Measurements from ENCODE around the gene RTN4RL1. TPM values are rescaled to one million over a fixed set of nuclear protein-coding genes. Genes with fewer than 3 reads are reported as not detected.

The RTN4RL1 gene
- polyA plus RNA-seq, 2 donors, result 0.89 to 2.0 TPM

DNA sequence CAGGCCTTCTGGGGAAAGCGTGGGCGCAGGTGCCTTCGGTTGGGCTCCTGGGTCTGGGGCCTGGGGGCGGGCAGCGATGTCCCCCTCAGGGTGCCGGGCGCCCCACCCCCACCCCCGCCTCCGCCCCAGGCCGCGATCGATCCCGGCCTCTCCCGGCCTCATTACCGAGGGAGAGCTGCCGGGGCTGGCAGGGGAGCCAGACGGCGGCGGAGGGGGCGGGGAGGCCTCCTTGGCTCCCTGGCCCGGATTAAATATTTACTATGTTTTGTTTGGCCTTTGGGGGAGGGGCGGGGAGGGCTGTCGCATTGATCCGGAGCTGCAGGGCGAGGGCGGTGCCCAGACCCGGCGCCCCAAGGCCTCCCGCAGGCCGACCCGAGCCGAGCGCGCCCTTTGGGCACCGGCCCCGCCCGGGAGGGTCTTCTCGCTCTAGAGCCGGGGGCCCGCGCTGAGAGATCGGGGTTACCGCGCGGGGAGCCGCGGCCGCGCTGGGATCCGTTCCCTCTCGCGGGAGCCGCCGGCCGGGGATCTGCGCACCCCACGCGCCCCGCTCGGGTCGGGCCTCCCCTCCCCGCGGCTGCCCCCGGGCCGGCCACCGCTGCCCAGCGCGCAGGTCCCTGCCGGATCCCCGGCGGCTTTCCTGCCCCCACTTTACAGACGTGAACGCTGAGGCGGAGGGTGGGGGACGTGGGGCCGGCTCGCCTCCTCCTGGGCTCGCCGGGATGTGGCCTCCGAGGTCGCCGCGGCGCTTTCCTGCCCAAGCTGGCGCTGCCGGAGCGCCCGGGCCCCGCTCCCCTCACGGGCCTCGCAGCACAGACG is 27.0 kb downstream of the RTN4RL1 start:
- Histone ChIP-seq H3K36me3 (ENCODE audit: control insufficient read depth in 2 of 2, insufficient read depth in 2 of 2, low read length in 1 of 2) (no peaks in the 10 kb centered on the region), H3K4me1 (ENCODE audit: control insufficient read depth in 2 of 2, insufficient read depth in 2 of 2, low read length in 1 of 2) (peaks cover 6 to 22% of the 10 kb centered on the region in 2 donors), H3K27ac (ENCODE audit: low read depth in 2 of 2, low read length in 1 of 2) (no peak overlapping the region), H3K9me3 (ENCODE audit: control insufficient read depth in 2 of 2, insufficient read depth in 1 of 2, low read depth in 1 of 2, low read length in 1 of 2) (no peaks in the 10 kb centered on the region), H3K4me3 (ENCODE audit: low read depth in 1 of 2, low read length in 2 of 2) (peak overlapping the region; percentile 20 to 40), H3K27me3 (ENCODE audit: control insufficient read depth in 1 of 2, insufficient read depth in 2 of 2, low read length in 2 of 2) (peaks cover 0 to 3% of the 10 kb centered on the region in 2 donors)
- WGBS, 2 donors, result 4 to 9% methylated on average over 79 to 92 of the region's 92 CpGs

DNA sequence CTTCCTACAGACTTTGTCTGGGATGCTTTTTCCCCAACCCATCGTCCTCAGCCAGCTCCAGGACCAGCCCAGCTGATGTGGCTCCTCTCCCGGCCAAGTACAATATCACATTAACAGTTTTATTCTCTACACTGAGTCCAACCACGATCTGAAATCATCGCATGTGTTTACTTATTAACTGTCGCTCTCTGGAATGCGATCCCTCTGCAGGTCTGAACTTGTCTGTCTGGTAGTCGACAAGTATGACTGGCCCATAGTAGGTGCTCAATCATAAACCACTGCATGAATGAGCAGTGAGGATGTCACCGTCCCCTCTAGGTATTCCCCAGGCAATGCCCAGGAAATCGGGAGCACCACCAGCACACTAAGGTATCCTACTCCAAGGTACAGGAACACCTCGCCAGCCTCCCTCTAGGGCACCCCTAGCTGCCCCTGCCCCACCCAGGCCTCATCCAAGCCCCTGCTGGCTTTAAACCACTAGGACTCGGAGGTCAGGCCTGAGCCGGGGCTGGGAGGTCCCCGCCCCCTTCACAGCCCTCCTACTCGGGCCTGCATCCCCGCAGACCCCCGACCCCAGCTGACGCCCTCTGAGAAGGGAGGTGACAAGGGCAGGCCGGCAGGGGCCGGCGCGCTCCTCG is 27.7 kb downstream of the RTN4RL1 start:
- Histone ChIP-seq H3K4me3 (ENCODE audit: low read depth in 1 of 2, low read length in 2 of 2) (no peak overlapping the region), H3K9me3 (ENCODE audit: control insufficient read depth in 2 of 2, insufficient read depth in 1 of 2, low read depth in 1 of 2, low read length in 1 of 2) (no peaks in the 10 kb centered on the region), H3K27me3 (ENCODE audit: control insufficient read depth in 1 of 2, insufficient read depth in 2 of 2, low read length in 2 of 2) (no peaks in the 10 kb centered on the region), H3K4me1 (ENCODE audit: control insufficient read depth in 2 of 2, insufficient read depth in 2 of 2, low read length in 1 of 2) (peaks cover 6 to 19% of the 10 kb centered on the region in 2 donors), H3K36me3 (ENCODE audit: control insufficient read depth in 2 of 2, insufficient read depth in 2 of 2, low read length in 1 of 2) (no peaks in the 10 kb centered on the region), H3K27ac (ENCODE audit: low read depth in 2 of 2, low read length in 1 of 2) (no peak overlapping the region)
- WGBS, 2 donors, result 30 to 37% methylated on average over 22 of the region's 22 CpGs

DNA sequence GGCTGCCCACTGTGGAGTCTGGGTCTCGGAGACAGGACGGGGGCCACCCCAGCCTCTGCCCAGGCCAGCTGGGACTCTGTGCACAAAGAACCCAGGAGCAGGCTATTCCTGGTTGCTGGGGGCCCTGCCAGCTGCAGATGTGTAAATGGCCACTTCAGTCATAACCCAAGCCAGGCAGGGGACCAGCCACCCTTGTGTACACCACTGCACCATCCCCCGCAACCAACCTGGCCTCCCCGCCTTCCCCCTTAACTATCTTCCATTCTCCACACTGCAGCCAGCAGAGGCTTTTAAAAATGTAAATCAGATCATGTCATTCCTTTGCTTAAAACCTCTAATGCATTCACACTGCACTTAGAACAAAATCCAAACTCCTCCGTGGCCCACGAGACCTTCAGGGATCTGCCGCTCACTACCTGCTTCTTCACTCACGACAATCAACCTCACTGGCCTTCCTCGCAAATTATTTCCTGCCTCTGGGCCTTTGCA is 28.3 kb downstream of the RTN4RL1 start:
- WGBS, 2 donors, result 85 to 89% methylated on average over 9 of the region's 9 CpGs
- H3K27ac ChIP-seq (ENCODE audit: low read depth in 2 of 2, low read length in 1 of 2), result no peak overlapping the region

DNA sequence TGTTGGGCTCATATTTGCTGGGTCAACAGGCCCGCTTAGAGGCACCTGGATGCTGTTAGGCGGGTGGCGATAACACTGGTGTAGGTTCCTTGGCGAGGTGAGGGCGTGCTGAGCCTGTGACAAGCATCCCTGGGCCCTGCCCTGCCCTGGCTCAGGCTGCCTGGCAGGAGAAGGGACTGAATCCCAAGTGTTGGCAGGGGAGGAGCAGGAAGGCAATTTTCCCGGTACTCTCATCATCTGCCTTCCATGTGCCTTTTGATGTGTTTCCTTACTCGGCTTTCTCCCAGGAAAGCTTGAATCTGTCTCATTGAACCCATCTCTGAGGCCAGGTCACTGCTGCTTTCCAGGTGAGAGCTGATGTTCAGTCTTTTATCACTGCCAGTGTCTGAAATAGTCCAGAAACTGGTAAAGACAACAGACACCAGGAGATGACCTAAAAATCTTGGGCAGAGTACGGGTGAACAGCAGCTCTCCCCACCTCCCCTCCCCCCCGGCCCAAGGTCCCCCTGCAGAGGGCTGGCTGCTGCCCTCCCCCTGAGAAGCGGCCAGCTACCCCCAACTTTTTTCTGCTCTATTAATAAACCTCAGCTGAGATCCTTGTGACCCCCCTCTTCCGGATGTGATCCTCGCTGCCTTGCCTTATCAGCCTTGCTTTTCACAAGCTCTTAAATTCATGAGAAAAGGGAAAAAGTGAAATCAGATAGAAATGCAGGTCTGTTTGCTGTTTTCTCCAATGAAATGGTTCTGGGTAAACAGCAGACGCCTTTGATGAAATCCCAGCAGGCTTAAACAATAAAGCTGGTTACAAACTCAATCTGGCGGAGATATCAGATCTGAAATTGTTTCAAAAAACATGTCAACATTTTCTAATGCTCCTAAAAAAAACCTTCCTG is 29.0 kb downstream of the RTN4RL1 start:
- Histone ChIP-seq H3K27ac (ENCODE audit: low read depth in 2 of 2, low read length in 1 of 2) (no peak overlapping the region), H3K36me3 (ENCODE audit: control insufficient read depth in 2 of 2, insufficient read depth in 2 of 2, low read length in 1 of 2) (no peaks in the 10 kb centered on the region), H3K9me3 (ENCODE audit: control insufficient read depth in 2 of 2, insufficient read depth in 1 of 2, low read depth in 1 of 2, low read length in 1 of 2) (no peaks in the 10 kb centered on the region), H3K27me3 (ENCODE audit: control insufficient read depth in 1 of 2, insufficient read depth in 2 of 2, low read length in 2 of 2) (no peaks in the 10 kb centered on the region), H3K4me1 (ENCODE audit: control insufficient read depth in 2 of 2, insufficient read depth in 2 of 2, low read length in 1 of 2) (peaks cover 6 to 19% of the 10 kb centered on the region in 2 donors), H3K4me3 (ENCODE audit: low read depth in 1 of 2, low read length in 2 of 2) (no peak overlapping the region)
- WGBS, 2 donors, result 76 to 79% methylated on average over 14 of the region's 14 CpGs

More for the DNA sequence above, 28.3 kb downstream of the RTN4RL1 start:
- Histone ChIP-seq H3K36me3 (ENCODE audit: control insufficient read depth in 2 of 2, insufficient read depth in 2 of 2, low read length in 1 of 2) (no peaks in the 10 kb centered on the region), H3K4me3 (ENCODE audit: low read depth in 1 of 2, low read length in 2 of 2) (no peak overlapping the region), H3K4me1 (ENCODE audit: control insufficient read depth in 2 of 2, insufficient read depth in 2 of 2, low read length in 1 of 2) (peaks cover 6 to 19% of the 10 kb centered on the region in 2 donors), H3K27me3 (ENCODE audit: control insufficient read depth in 1 of 2, insufficient read depth in 2 of 2, low read length in 2 of 2) (no peaks in the 10 kb centered on the region), H3K9me3 (ENCODE audit: control insufficient read depth in 2 of 2, insufficient read depth in 1 of 2, low read depth in 1 of 2, low read length in 1 of 2) (no peaks in the 10 kb centered on the region)

DNA sequence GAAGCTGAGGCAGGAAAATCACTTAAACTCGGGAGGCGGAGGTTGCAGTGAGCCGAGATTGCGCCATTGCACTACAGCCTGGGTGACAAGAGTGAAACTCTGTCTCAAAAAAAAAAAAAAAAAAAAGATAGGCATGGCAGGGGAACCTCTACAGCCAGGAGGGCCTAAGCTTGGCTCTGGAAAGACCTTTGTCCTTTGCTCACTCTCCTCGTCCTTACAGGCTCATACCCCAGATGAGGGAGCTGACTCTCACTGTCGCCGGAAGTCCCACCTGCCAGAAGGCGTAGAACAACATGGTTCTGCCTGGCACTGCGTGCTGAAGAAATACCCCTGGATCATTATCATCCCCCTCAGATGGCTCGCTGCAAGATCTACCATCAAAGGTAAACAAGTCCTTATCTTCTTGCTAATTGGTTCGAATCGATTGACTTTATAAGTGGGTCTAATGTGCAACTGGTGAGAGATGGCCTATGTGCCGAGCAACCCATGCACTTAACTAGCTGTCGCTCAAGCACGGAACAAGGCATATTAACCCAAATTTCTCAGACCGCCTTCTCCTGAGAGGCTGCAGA is 29.7 kb downstream of the RTN4RL1 start:
- no peak overlapping the region for H3K4me3 ChIP-seq (ENCODE audit: low read depth in 1 of 2, low read length in 2 of 2)
- H3K36me3 ChIP-seq (ENCODE audit: control insufficient read depth in 2 of 2, insufficient read depth in 2 of 2, low read length in 1 of 2), result no peaks in the 10 kb centered on the region
- no peak overlapping the region for H3K27ac ChIP-seq (ENCODE audit: low read depth in 2 of 2, low read length in 1 of 2)
- WGBS, 2 donors, result 86 to 94% methylated on average over 16 of the region's 16 CpGs
- H3K9me3 ChIP-seq (ENCODE audit: control insufficient read depth in 2 of 2, insufficient read depth in 1 of 2, low read depth in 1 of 2, low read length in 1 of 2), result no peaks in the 10 kb centered on the region
- no peaks in the 10 kb centered on the region for H3K27me3 ChIP-seq (ENCODE audit: control insufficient read depth in 1 of 2, insufficient read depth in 2 of 2, low read length in 2 of 2)
- H3K4me1 ChIP-seq (ENCODE audit: control insufficient read depth in 2 of 2, insufficient read depth in 2 of 2, low read length in 1 of 2), result peaks cover 6 to 19% of the 10 kb centered on the region in 2 donors

DNA sequence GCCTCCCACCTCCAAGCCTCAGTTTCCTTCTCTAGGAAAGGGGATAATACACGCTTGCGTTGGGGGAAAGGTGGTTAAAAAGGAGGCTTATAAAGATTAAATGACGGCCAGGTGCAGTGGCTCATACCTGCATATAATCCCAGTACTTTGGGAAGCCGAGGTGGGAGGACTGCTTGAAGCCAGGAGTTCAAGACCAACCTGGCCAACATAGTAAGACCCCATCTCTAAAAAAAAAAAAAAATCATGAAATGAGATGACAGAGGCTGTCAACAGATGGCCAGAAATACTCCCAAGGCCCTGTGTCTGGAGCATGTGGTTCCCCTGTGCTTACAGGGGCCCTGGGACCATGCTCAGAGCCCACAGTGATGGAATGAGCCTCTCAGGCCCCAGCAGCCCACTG is 30.4 kb downstream of the RTN4RL1 start:
- Histone ChIP-seq H3K27me3 (ENCODE audit: control insufficient read depth in 1 of 2, insufficient read depth in 2 of 2, low read length in 2 of 2) (no peaks in the 10 kb centered on the region), H3K27ac (ENCODE audit: low read depth in 2 of 2, low read length in 1 of 2) (no peak overlapping the region), H3K4me3 (ENCODE audit: low read depth in 1 of 2, low read length in 2 of 2) (no peak overlapping the region), H3K9me3 (ENCODE audit: control insufficient read depth in 2 of 2, insufficient read depth in 1 of 2, low read depth in 1 of 2, low read length in 1 of 2) (no peaks in the 10 kb centered on the region), H3K36me3 (ENCODE audit: control insufficient read depth in 2 of 2, insufficient read depth in 2 of 2, low read length in 1 of 2) (no peaks in the 10 kb centered on the region), H3K4me1 (ENCODE audit: control insufficient read depth in 2 of 2, insufficient read depth in 2 of 2, low read length in 1 of 2) (peaks cover 3 to 14% of the 10 kb centered on the region in 2 donors)
- WGBS, 2 donors, result 88 to 95% methylated on average over 4 of the region's 4 CpGs

DNA sequence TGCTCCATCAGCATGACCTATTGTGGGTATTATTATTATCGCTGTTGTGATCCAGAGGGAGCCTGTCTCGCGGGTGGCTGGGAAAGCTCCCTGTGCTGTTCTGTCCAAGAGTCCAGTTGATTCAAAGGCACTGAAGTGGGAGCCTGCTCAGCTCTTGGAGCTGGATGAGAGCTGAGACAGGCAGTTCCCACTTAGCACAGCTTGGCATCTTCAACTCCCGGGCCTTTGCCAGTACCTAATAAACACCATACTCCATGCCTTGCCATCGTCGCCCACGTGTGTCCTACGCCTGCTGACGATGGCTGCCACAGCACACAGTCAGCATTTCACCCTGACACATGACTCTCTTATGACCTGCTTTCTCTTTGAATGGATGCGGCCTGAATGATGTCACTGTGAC is 32.6 kb downstream of the RTN4RL1 start:
- Histone ChIP-seq H3K36me3 (ENCODE audit: control insufficient read depth in 2 of 2, insufficient read depth in 2 of 2, low read length in 1 of 2) (no peaks in the 10 kb centered on the region), H3K27ac (ENCODE audit: low read depth in 2 of 2, low read length in 1 of 2) (no peak overlapping the region), H3K4me1 (ENCODE audit: control insufficient read depth in 2 of 2, insufficient read depth in 2 of 2, low read length in 1 of 2) (peaks cover 0 to 7% of the 10 kb centered on the region in 2 donors), H3K27me3 (ENCODE audit: control insufficient read depth in 1 of 2, insufficient read depth in 2 of 2, low read length in 2 of 2) (no peaks in the 10 kb centered on the region), H3K9me3 (ENCODE audit: control insufficient read depth in 2 of 2, insufficient read depth in 1 of 2, low read depth in 1 of 2, low read length in 1 of 2) (no peaks in the 10 kb centered on the region), H3K4me3 (ENCODE audit: low read depth in 1 of 2, low read length in 2 of 2) (no peak overlapping the region)
- WGBS, 2 donors, result 77 to 83% methylated on average over 10 of the region's 10 CpGs

DNA sequence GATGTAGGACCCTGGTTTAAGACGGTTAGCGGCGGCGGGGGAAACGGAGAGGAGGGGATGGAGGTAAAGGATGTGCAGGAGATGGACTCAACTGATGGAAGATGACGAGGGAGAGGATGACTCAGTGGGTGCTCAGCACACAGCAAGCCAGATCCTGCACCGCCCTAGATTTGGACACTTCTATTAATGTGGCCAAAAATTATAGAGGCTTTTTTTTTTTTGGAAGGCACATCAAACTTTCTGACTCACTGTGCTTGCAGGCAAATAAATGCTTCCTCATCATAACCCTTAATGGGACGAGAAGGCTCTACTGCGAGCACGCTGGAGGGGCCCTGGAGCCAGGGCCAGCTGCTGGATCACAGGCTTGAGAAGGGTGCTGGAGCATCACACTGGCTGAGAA is 36.0 kb downstream of the RTN4RL1 start:
- Histone ChIP-seq H3K36me3 (ENCODE audit: control insufficient read depth in 2 of 2, insufficient read depth in 2 of 2, low read length in 1 of 2) (no peaks in the 10 kb centered on the region), H3K4me3 (ENCODE audit: low read depth in 1 of 2, low read length in 2 of 2) (no peak overlapping the region), H3K9me3 (ENCODE audit: control insufficient read depth in 2 of 2, insufficient read depth in 1 of 2, low read depth in 1 of 2, low read length in 1 of 2) (no peaks in the 10 kb centered on the region), H3K27me3 (ENCODE audit: control insufficient read depth in 1 of 2, insufficient read depth in 2 of 2, low read length in 2 of 2) (no peaks in the 10 kb centered on the region), H3K4me1 (ENCODE audit: control insufficient read depth in 2 of 2, insufficient read depth in 2 of 2, low read length in 1 of 2) (no peaks in the 10 kb centered on the region), H3K27ac (ENCODE audit: low read depth in 2 of 2, low read length in 1 of 2) (peak overlapping the region in 1 of 2 donors; percentile 74)
- 48 to 75% methylated on average over 10 of the region's 10 CpGs for WGBS, 2 donors

Measured in esophagus (tissue), 2 donors.